ENCODE measurements around the gene AP3B1.
"Not testable (repeated sequence)": the region's sequence is repeated elsewhere in the genome, so short reads cannot be mapped to it uniquely, and the experiment has no call there.

AP3B1 gene

DNA sequence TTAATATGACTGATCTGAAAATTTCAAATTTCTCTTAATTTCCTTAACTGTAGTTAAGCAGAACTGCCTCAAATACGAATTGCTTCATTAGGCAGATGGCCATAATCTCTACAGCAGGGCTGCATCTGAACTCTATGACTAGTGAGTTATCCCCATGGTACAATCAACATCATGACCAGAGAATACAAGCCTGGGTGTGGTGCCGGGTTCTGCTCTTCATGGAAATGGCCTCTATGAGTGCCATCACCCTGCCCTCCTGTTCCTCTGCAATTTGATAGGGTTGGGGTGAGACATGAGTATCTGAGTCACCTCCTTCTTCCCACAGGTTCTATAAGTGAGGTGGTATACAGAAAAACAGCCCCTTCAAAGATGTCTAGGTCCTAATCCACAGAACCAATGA is 235.9 kb downstream of the AP3B1 start:
- no peak for DNase-seq

DNA sequence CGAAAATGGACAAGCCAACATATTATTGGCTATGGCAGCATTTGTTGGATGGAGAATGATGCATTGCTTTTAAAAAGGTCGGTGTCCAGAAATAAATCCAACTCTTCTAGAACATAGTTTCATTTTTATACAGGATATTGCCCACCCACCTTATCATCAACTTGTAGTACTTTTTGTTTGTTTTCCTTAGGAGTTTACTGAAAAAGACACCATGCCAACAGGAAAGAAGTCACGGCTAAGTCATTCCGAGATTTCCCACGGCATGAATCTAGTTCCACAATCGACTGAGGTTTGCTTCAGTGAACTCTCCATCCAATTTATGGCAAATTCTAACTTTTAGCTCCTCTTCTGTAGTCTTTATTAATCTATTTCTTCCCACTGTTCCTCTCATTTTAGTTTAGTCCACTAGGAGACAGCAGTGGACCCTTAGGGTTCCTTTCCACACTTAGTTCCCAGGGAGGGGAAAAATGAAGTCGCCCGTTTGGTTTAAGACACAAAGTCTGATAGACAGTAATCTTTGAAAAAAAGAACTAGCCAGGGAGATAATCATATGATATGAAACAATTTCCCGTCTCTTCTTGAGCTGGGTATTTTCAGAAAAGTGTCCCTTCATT is 237.5 kb downstream of the AP3B1 start:
- DNase-seq: no peak

DNA sequence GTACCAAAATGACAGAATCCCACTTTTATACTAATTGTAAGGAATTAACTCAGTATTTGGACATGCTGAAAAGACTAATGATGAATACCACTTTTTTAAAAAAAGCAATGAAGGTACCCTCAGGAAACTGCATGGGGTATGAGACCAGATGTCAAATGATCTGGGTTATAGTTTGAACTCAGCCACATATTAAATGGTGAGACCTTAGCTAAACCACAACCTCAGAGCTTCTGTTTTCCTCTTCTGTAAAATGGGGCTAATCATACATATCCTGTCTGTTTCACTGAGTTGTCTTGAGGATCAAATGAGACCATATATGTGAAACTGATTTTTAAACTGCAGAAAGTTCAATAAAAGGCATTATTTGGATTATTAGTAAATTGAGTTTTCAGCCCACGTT is 238.4 kb downstream of the AP3B1 start:
- no peak for DNase-seq

DNA sequence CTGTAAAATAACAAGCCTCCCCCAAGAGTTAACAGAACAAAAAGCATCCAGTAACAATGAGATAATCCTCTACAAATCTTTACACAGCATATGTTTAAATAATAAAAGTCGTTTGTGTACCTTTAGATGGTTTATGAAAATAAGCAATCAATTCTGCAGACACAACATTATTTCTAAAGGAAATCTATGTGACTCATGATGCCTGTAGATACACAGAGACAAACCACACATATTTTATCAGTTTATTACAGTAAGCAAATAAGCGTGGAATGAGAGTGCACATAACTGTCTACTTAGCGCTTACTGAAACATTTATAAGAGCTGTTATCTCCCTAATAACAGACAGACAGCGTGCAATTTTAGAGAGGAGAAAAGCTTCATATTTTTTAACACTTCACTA is 243.6 kb downstream of the AP3B1 start:
- DNase-seq: no peak

DNA sequence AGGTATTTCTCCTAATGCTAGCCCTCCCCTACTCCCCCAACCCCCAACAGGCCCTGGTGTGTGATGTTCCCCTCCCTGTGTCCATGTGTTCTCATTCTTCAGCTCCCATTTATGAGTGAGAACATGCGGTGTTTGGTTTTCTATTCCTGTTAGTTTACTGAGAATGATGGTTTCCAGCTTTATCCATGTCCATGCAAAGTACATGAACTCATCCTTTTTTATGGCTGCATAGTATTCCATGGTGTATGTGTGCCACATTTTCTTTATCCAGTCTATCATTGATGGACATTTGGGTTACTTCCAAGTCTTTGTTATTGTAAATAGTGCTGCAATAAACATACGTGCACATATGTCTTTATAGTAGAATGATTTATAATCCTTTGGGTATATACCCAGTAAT is 247.7 kb downstream of the AP3B1 start:
- not testable (repeated sequence) for DNase-seq

DNA sequence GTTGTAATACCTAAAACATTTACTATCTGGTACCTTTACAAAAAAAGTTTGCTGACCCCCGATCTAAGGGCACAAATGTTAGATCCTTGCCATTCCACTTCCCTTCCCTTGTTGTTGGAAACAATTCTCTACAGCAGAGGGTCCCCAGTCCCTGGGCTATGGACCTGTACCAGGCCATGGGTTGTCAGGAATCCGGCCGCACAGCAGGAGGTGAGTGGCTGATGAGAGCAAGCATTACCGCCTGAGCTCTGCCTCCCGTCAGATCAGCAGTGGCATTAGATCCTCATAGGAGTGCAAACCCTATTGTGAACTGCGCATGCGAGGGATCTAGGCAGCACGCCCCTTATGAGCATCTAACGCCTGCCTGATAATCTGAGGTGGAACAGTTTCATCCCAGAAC is 248.5 kb downstream of the AP3B1 start:
- no peak for DNase-seq

DNA sequence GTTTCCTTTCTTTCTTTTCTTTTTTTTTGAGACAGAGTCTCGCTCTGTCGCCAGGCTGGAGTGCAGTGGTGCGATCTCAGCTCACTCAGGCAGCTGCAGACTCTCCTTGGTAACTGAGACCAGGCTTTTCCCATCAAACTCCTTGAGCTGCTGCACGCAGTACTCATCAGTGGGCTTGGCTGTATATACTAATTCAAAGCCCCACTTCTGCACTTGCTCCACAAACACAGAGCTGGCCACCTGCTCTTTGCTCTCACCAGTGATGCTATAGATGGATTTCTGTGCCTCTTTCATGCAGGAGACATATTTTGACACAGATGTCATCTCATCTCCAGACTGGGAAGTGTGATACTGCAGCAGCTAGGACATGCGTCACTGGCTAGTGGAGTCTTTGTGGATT is 252.7 kb downstream of the AP3B1 start:
- no peak for DNase-seq

DNA sequence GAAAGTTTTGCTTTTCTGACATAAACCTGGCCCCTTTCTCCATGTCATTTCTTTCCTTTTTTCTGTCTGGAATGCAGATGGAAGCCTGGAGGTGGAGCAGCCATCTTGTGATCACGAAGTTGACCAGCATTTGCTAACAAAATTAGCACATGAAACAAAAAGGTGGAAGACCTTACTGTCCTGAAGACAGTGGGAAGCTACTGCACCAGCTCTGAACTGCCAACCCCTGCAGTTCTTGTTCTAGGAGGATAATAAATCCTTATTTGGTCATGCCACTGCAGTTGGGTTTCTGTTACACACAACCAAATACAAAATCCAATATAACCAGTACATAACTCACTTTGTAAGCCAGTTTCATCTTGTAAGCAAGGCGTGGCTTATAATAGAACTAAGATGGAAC is 269.0 kb downstream of the AP3B1 start:
- DNase-seq: no peak

DNA sequence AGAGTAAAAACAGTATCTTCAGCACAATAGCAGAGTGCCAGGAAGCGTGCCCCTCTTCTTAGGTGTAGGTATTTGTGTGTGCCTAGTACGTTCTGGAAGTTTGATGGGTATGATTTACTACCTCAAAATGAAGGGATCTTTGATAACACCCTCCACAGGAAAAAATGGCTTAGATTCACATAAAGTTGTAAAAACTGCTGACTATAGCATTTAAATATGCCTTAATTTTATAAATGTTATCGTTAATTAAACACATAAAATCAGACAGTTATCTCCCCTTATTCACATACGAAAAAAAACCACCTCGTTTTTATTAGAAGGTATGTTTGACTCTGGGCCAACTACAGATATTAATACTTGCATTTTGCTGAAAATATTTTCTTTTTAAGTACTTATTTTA is 274.8 kb downstream of the AP3B1 start:
- no peak for DNase-seq

DNA sequence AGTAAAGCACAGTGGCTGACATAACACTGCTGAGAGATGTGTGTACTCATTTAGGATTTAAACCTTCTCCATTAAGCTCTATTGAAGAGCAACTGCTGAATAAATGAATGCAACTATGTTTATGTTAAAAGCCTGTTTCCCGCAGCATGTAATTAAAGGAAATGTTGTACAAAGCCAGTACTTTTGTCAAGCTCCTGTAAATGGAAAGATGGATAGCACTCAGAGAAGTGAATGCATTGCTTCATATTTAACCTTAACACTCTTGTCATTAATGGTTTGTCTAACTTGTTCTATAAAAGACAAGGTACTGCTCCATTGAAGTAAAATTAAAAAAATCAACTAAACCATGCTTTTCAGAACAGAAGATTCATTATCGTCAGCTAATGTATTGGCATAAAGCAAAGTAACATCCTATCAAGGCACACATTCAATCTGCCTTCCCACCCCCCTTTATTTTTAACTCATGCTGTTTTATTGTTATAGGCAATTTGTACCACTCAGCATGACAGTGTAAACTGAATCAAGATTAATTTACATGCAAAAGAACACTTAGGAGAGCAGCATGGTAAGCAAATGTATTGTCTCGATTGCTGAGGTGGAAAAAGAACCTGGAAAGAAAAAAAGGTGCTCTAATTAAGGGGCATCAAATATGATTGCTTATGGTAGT is 277.5 kb downstream of the AP3B1 start:
- DNase-seq: no peak

DNA sequence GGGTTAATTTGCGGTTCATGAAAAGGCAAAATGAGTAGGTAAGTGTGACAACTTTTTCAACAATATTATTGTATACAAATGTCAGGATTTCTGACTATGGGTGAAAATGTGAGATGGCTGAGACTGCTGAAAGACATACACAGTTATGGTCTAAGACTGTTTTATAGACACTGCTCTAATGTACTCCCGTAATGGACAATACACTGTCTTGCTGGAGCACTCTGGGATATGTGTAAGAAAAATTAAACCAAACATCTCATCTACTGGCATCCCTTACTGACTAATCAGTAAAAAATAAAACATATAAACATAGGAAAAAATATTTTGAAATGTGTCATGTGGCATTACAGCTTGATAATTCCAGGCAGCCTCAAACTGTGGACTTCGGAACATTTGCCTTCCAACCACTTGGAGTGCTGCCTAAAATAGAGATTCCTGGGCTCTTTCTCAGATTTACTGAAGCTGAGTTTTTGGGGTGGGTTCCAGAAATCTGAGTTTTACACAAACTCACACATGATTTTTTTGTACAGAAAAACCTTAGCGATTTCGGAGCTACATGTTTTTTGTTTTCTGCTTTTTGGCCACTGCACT is 284.5 kb downstream of the AP3B1 start:
- DNase-seq: no peak

DNA sequence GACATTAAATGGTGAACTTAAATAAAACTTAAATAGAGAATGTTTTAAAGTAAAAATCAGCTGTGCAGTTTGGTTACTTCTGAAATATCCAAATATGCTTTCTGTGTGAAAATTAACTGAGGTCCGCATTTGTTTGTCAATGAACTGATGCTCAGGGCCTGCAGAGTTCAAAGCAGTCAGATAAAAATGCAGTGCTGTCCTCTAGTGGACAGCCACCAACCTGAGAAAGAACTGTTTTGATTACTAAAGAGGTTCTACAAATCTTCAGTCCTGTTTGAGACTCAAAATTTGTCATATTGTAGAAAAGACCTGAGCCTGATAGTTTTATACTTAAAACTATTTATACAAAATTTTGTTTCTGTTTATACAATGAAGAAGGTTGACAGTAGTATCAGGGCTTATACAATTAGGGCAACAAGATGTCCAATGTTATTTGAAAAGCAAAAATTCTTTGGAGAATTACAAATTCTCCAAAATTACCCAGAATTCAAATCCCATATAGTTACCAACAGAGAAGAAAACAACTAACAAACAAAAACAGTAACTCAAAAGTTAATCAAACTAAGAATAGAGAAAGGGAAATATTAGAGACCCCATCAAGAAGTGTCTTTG is 286.0 kb downstream of the AP3B1 start:
- peak; percentile 12 for DNase-seq

DNA sequence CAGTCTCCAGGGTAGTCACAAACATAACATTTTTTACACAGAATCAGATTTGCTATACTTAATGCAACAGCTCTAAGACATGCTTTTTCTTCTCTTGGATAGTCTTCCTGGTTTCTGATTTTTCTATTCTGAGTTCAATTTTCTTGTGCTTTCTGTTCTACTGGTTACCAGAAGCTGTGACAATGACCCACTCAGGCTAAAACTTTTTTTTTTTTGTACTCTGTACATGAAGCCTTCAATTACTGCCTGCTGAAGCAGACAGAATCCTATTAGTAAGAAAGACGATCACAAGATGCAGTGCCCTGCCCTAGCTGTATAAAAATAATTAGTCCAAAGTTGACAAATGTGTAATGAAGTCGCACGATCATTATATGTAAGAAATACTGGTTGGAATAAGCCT is 287.3 kb downstream of the AP3B1 start:
- no peak for DNase-seq

DNA sequence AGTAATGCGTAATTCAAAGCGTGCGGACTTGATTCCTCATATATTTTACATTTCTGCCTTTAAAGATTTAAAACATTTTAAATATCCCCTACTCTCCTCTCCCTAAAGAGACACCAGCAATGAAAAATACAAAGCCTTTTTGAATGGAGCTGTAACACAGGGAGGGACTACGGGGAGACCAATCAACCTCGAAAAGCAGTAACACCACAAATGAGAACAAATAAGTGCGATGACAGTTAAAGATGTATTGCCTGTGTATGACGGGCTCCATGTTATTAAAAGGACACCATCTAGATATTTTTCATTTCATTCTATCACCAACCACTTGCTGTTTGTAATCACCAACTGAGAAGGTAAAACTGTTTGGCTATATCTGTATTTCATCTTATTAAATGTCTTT is 288.0 kb downstream of the AP3B1 start:
- no peak for DNase-seq

DNA sequence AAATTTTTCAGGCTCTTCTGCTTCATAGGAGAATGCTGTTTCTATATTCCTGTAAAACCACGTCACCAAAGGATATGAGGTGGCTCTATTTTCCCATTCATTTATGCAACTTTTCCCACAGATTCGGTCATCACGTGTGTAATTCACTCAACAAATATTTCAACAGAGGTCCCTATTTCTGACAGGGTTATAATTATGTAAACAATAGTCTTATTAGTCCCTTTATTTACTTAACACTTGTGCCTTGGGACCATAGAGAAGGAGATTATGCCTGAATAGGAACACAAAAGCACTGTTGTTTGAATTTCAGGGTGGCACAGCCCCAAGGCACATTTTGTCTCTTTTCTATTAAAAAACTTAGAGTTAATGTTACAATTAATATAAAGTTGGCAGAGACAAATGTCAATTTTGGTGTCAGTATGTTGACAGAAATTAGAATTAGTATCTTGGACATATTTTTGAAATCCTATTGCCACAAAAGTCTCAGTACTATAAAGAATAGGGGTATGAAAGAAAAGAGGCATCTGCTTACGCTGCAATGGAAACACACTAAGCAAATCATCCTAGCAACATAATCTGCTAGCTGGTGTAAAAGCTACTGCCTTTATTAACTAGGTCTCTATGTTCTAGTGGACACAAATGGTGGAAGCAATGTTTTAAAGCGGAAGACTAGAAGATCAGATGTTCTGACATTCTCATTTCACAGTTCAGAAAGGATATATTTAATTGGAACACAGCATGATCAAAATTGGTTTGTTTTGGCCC is 289.3 kb downstream of the AP3B1 start:
- DNase-seq: no peak

DNA sequence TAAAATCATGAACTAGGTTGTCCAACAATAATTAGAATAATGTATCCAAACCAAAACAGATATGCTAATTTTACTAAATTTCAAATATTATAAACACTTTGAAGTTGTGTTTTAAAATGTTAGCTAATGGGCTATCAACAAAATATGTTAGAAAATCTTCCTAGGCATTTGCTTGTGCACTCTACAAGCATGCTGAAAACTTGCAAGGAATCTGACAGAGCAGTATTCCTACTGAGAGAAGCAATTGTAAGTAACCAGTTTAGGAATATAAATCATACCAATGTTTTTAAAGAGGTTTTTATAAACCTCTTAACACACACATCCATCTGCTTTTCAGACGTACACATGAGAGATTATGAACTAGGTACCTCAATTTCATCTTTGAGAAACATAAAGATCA is 289.9 kb downstream of the AP3B1 start:
- no peak for DNase-seq

DNA sequence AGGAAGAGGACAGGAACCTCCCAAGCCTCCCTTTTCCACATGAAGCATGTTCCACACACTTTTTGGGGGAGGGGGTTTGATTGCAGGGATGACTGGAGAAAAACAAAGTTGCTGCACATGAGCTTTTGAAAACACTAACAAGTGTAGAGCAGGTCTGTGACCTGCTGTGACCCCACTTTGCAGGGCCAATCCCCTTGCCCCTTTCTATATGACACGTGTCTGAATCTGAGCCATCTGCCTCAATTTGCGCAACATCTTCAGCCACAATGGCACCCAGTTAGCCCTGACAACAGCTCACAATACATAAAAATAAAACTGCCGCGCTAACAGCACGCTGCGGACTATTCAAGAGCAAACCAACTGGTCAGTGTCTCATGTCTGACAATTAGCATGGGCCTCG is 290.6 kb downstream of the AP3B1 start:
- no peak for DNase-seq

DNA sequence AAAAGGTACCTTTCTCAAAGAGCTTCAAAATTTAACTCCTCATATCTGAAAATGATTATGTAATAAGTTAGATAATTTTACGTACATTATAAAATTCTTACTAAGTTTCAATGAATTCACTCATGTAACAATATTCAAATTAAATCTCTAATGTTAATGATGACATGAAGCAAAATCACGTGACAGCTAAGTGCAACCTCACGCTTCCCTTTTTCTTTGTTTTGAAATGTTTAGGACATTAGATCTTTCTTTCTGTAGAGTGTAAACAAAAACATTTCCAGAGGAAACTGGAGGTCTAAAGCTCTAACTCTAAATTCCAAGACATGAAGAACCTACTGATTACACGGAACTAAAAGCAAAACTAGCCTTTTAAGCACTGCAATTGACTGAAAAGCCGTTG is 291.0 kb downstream of the AP3B1 start:
- DNase-seq: no peak

DNA sequence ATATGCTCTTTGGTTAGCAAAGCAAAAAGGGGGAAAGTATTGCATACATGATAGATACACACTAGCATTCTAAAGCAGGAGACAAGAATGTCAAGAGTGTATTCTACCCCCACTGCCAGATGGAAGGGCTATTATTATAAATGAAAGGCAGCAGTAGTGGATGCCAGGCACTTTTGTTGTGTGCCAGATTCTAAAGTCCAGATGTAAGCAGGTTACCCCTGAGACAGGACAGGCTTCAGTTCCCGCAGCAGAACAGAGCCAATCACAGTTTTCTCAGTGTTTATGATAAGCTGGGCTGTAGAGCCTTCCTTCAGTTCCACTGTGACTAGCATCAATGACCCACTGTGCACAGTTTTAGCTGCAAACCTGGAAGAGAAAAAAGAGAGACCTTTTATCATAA is 291.8 kb downstream of the AP3B1 start:
- DNase-seq: no peak

DNA sequence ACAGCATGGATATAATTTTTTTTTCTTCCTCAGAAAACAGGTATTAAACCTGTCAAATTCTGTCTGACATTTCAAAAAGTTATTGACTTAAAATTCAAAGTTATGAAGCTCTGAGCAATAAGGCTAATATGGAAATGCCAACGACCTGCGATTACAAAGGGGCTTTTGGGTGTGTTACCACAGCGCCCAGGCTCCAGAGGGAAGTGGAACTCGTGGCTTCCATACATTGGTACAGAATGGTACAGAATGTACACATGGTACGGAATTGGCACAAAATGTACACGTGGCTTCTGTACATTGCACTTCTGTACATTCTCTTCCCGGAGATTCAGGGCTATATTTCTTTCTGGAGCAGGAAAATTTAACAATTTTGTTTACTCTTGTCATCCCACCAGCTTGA is 293.3 kb downstream of the AP3B1 start:
- DNase-seq: no peak

DNA sequence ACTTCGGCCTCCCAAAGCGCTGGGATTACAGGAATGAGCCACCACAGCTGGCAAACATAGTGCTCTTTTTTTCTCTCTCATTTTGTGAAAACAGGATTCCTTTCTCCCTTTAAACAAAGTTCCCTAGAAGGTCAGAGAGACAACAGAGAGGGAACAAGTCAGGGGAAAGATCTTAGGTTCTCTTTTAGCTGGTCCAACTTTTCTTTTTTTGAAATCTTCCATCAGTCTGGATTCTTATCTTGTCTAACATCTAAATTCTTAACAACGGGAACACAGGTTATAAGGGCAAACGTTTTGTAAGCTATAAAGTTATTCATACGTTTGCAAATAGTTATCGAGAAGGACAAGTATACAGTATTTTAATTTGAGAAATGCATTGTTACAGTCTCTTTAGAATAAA is 294.3 kb downstream of the AP3B1 start:
- no peak for DNase-seq

DNA sequence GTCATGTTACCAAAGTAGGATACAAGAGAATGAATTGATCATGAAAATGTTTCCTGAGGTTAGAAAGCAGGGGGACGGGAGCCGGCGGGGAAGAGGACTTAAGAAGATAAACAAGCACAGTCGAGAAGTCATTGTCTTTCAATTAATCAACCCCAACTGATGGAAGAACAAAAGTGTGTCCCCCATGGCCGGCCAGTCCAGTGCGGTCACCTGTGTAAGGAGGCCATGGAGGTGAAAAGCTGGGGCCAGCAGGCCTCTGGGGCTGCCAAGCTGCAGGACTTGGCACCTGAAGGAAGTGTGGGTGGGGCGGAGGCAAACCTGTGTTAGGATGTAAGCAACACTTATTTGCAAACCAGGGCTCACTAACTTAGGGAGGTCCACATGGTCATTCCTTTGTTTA is 295.1 kb downstream of the AP3B1 start:
- DNase-seq: no peak

DNA sequence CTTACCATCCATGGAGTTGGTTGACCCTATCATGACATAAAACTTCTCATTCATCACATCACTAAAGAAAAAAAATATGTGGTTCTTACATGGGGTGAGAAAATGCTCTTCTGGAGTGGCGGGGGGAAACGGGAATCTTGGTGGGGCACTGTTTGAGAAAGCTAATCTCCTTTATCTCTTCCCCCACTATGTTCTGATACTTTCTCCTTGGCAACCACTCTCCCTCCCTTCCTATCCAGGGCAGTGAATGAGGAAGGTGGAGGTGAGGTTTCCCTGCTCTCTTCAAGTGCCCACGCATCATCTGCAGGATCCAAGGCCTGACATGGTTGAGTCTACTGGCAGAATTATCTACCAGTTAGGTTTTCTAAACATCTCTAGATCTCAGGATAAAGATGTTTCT is 297.6 kb downstream of the AP3B1 start:
- no peak for DNase-seq
